Liver (tissue), 3 donors: ENCODE data around the gene SKIC2.
"Not testable (repeated sequence)": the region's sequence is repeated elsewhere in the genome, so short reads cannot be mapped to it uniquely, and the experiment has no call there.

ENCODE experiments used
- EGR1 ChIP-seq, 2 donors: IDR thresholded peaks; 2 replicates each; pipeline ENCODE4 v1.6.1; 2016 to 2018; ENCODE audit warnings: antibody characterized with exemption in 2 of 2, low read depth in 2 of 2
- HNF4A ChIP-seq, 2 donors: conservative IDR thresholded peaks; 2 replicates each; pipeline ENCODE4 v1.6.1; 2016; ENCODE audit warnings: antibody characterized with exemption in 2 of 2, mild to moderate bottlenecking in 2 of 2
- MAX ChIP-seq: IDR thresholded peaks from 2 replicates; pipeline ENCODE4 v1.6.1; 2016; ENCODE audit warnings: antibody characterized with exemption
- NR2F2 ChIP-seq: IDR thresholded peaks from 2 replicates; pipeline ENCODE4 v1.6.1; 2016; ENCODE audit warnings: antibody characterized with exemption
- REST ChIP-seq: IDR thresholded peaks from 2 replicates; pipeline ENCODE4 v1.6.1; 2016; ENCODE audit warnings: antibody characterized with exemption, mild to moderate bottlenecking
- TAF1 ChIP-seq: conservative IDR thresholded peaks from 2 replicates; pipeline ENCODE4 v1.6.1; 2016; ENCODE audit warnings: antibody characterized with exemption, mild to moderate bottlenecking
- YY1 ChIP-seq: IDR thresholded peaks from 2 replicates; pipeline ENCODE4 v1.6.1; 2016; ENCODE audit warnings: antibody characterized with exemption, mild to moderate bottlenecking
- TF ChIP-seq, protein P1 (sequence below): fragments of 150-350 bp; IDR thresholded peaks from 2 replicates; pipeline ENCODE4 v1.5.1; 2017; ENCODE audit warnings: improper control_type of control experiment, low read depth, low read length; ENCODE audit not compliant: missing input control
- donor health status: healthy.
- donor health status: healthy.

DNA sequence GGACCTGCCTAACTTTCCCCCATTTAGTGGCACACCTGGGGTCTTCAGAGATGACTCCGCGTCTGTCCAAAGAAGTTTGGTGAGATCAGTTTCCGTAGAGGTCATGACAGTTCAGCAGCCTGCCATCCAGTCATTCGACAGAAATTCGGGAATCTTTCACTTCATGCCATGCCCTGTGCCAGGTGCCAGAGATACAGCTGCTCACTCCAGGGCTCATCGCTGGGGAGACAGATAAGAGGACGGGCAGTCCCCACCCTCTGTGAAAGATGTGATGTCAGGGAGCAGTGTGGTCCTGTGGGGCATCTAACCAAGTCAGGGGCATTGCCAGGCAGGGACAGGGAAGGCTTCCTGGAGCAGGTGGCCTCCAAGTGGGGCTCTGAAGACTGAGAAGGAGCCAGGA is 44.3 kb downstream of the SKIC2 start:
- TF ChIP-seq, protein P1, sequence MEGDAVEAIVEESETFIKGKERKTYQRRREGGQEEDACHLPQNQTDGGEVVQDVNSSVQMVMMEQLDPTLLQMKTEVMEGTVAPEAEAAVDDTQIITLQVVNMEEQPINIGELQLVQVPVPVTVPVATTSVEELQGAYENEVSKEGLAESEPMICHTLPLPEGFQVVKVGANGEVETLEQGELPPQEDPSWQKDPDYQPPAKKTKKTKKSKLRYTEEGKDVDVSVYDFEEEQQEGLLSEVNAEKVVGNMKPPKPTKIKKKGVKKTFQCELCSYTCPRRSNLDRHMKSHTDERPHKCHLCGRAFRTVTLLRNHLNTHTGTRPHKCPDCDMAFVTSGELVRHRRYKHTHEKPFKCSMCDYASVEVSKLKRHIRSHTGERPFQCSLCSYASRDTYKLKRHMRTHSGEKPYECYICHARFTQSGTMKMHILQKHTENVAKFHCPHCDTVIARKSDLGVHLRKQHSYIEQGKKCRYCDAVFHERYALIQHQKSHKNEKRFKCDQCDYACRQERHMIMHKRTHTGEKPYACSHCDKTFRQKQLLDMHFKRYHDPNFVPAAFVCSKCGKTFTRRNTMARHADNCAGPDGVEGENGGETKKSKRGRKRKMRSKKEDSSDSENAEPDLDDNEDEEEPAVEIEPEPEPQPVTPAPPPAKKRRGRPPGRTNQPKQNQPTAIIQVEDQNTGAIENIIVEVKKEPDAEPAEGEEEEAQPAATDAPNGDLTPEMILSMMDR, result not testable (repeated sequence)
- TF ChIP-seq TAF1; NR2F2; YY1; HNF4A (conservative IDR thresholded peaks at IDR 0.05); REST; EGR1 (IDR thresholded peaks at IDR 0.05; ENCODE audit: low read depth in 2 of 2); MAX: not testable (repeated sequence)
